ENCODE data around the gene UHMK1. TPM values are rescaled to one million over a fixed set of nuclear protein-coding genes. Genes with fewer than 3 reads are reported as not detected.
"Not testable (repeated sequence)": the region's sequence is repeated elsewhere in the genome, so short reads cannot be mapped to it uniquely, and the experiment has no call there.

The UHMK1 gene
- total RNA-seq, 2 experiments from 2014 or later: 44.7 to 45.6 TPM

GRCh38 chr1:162570718-162571117 is 73.1 kb downstream of the UHMK1 start:
- ATAC-seq (no peak), DNase-seq (no peak)
- POLR2A ChIA-PET: no interaction called here
- CTCF ChIA-PET: no interaction called here
- no peaks in the 10 kb centered on the region for H3K9me3 Mint-ChIP-seq
- TF ChIP-seq, protein P1, sequence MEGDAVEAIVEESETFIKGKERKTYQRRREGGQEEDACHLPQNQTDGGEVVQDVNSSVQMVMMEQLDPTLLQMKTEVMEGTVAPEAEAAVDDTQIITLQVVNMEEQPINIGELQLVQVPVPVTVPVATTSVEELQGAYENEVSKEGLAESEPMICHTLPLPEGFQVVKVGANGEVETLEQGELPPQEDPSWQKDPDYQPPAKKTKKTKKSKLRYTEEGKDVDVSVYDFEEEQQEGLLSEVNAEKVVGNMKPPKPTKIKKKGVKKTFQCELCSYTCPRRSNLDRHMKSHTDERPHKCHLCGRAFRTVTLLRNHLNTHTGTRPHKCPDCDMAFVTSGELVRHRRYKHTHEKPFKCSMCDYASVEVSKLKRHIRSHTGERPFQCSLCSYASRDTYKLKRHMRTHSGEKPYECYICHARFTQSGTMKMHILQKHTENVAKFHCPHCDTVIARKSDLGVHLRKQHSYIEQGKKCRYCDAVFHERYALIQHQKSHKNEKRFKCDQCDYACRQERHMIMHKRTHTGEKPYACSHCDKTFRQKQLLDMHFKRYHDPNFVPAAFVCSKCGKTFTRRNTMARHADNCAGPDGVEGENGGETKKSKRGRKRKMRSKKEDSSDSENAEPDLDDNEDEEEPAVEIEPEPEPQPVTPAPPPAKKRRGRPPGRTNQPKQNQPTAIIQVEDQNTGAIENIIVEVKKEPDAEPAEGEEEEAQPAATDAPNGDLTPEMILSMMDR (IDR thresholded peaks at IDR 0.05): no peak
- H3K27me3 Mint-ChIP-seq: no peaks in the 10 kb centered on the region
- H3K4me3 Mint-ChIP-seq: no peak overlapping the region
- no peak overlapping the region for H3K27ac Mint-ChIP-seq
- H3K4me1 Mint-ChIP-seq (ENCODE audit: low read depth): peaks cover 9% of the 10 kb centered on the region
- intact Hi-C loops (cut with micrococcal nuclease): no loop called here
- H3K36me3 Mint-ChIP-seq (ENCODE audit: low read depth): peaks cover 24% of the 10 kb centered on the region

- H3K36me3 Mint-ChIP-seq (ENCODE audit: low read depth): peaks cover 20% of the 10 kb centered on the region
- ATAC-seq; POLR2A ChIA-PET; CTCF ChIA-PET; H3K9me3 Mint-ChIP-seq; DNase-seq; H3K27ac Mint-ChIP-seq; H3K4me3 Mint-ChIP-seq; intact Hi-C loops (cut with micrococcal nuclease); H3K4me1 Mint-ChIP-seq (ENCODE audit: low read depth); H3K27me3 Mint-ChIP-seq: not testable (repeated sequence)
Observed at GRCh38 chr1:162571121-162571520, 73.5 kb downstream of the UHMK1 start.

DNA sequence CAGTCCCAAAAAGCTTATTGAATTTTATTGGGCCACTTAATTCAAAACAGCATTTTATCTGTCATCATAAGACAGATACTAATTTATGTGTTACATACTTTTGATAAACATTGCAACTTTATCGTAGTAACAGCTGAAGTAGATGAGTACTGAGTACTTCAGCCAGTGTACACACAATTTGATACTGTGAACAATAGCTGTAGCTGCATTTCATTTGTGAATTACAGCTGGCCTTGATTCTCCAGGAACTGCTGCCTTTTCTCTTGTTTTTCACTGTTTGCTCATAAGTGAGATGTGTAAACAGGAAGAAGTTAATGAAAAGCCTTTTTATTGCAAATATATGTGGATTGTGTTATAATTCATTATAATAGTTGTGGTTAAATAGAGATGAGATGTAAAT is 74.1 kb downstream of the UHMK1 start:
- DNase-seq: no peak
- ChIA-PET POLR2A (no interaction called here), CTCF (interaction anchor here (0.7 kb wide), 1 partner anchor 26 kb away, joined by 3 read pairs; no protein-coding TSS in a partner anchor)
- intact Hi-C loops (cut with micrococcal nuclease): no loop called here
- ATAC-seq: no peak
- Mint-ChIP-seq H3K9me3 (no peaks in the 10 kb centered on the region), H3K36me3 (ENCODE audit: low read depth) (peaks cover 21% of the 10 kb centered on the region), H3K27ac (no peak overlapping the region), H3K4me1 (ENCODE audit: low read depth) (peaks cover 9% of the 10 kb centered on the region), H3K4me3 (no peak overlapping the region), H3K27me3 (no peaks in the 10 kb centered on the region)
- TF ChIP-seq, protein P1 (IDR thresholded peaks at IDR 0.05): no peak

DNA sequence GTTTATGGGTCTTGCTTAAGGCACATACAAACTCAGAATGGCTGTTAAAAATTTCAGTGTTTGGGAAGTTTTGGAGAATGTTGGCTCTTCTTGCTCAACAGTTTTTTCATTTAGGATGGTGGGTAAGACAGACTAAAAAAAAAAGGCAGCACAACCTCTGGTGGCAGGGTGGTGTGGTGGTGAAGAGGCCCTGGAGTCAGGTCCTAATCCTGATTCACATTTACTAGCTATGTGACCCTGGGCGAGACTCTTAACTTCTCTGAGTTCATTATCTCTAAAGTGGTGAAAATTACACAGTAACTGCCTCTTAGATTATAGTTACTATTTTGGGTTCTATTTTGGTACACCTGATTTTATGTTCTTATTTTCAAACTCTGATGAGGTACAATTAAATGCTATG is 75.5 kb downstream of the UHMK1 start:
- Mint-ChIP-seq H3K4me1 (ENCODE audit: low read depth) (peaks cover 7% of the 10 kb centered on the region), H3K27ac (no peak overlapping the region), H3K27me3 (no peaks in the 10 kb centered on the region), H3K36me3 (ENCODE audit: low read depth) (peaks cover 15% of the 10 kb centered on the region), H3K9me3 (no peaks in the 10 kb centered on the region), H3K4me3 (no peak overlapping the region)
- ATAC-seq (no peak), DNase-seq (no peak)
- intact Hi-C loops (cut with micrococcal nuclease): no loop called here
- POLR2A ChIA-PET: interaction anchor here (1.4 kb wide), 1 partner anchor 15 kb away, joined by 4 read pairs; no protein-coding TSS in a partner anchor
- CTCF ChIA-PET: no interaction called here
- TF ChIP-seq, protein P1 (IDR thresholded peaks at IDR 0.05): no peak

DNA sequence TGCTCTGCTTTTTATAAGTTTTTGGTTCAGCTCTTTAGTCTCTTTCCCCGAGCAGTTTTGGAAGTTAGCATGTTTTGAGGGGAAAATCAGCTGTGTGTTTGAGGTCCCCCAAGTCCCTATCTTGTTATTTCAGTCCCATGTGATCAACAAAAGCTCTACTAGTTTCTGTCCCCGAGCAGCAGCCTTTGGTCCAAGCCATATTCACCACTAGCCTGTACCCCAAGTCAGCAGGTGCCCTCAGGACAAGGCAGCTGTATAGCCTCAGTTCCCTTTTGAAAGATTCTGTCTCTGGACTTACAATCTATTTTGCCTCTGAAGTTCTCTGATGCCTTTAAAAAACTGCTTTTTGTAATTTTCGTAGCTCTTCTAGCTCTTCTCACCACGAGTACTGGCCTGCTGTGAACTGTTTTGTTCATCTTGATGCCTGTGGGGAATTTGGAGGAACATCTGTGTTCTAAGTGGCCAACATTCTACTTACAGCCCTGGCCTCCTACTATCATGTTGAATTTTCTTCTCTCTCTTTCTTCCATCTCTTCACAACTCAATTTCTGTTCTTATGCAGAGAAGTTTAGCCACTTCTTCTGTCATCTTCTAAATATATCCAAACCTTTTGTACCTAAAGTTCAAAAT is 80.6 kb downstream of the UHMK1 start:
- Mint-ChIP-seq H3K27me3 (no peaks in the 10 kb centered on the region), H3K9me3 (no peaks in the 10 kb centered on the region)
- intact Hi-C loops (cut with micrococcal nuclease): no loop called here

More for the DNA sequence above, 80.6 kb downstream of the UHMK1 start:
- ChIA-PET CTCF (interaction anchor here (0.7 to 1.5 kb wide), 2 partner anchors 13 to 35 kb away, joined by 3 to 4 read pairs; no protein-coding TSS in a partner anchor), POLR2A (interaction anchor here (0.6 kb wide), 1 partner anchor 17 kb away, joined by 4 read pairs; no protein-coding TSS in a partner anchor)
- no peak for DNase-seq
- no peak for ATAC-seq
- Mint-ChIP-seq H3K36me3 (ENCODE audit: low read depth) (peaks cover 22% of the 10 kb centered on the region), H3K4me3 (no peak overlapping the region), H3K27ac (no peak overlapping the region), H3K4me1 (ENCODE audit: low read depth) (no peaks in the 10 kb centered on the region)
- TF ChIP-seq, protein P1 (IDR thresholded peaks at IDR 0.05): no peak
